ENCODE results near the gene POLR1D.
"Not testable (repeated sequence)": the region's sequence is repeated elsewhere in the genome, so short reads cannot be mapped to it uniquely, and the experiment has no call there.

POLR1D gene

GRCh38 chr13:27622102-27622820, 569 bp downstream of the POLR1D start:
- no peak for TF ChIP-seq ZNF274 (IDR thresholded peaks at IDR 0.05; ENCODE audit: low read depth, low read length)
- H3K4me3 ChIP-seq (ENCODE audit: low read length): peak overlapping the region; percentile 98

GRCh38 chr13:27622881-27623280, 1.2 kb downstream of the POLR1D start:
- no peak for TF ChIP-seq ZNF274 (IDR thresholded peaks at IDR 0.05; ENCODE audit: low read depth, low read length)
- peak overlapping the region; percentile 98 for H3K4me3 ChIP-seq (ENCODE audit: low read length)

GRCh38 chr13:27624071-27624470, 2.4 kb downstream of the POLR1D start:
- TF ChIP-seq ZNF274 (IDR thresholded peaks at IDR 0.05; ENCODE audit: low read depth, low read length): no peak
- no peak overlapping the region for H3K4me3 ChIP-seq (ENCODE audit: low read length)

GRCh38 chr13:27625839-27626238, 4.1 kb downstream of the POLR1D start:
- H3K4me3 ChIP-seq (ENCODE audit: low read length): no peak overlapping the region
- no peak for TF ChIP-seq ZNF274 (IDR thresholded peaks at IDR 0.05; ENCODE audit: low read depth, low read length)

- TF ChIP-seq ZNF274 (IDR thresholded peaks at IDR 0.05; ENCODE audit: low read depth, low read length): no peak
- no peak overlapping the region for H3K4me3 ChIP-seq (ENCODE audit: low read length)
Measured at GRCh38 chr13:27627380-27627779, 5.7 kb downstream of the POLR1D start.

GRCh38 chr13:27628081-27628480, 6.4 kb downstream of the POLR1D start:
- TF ChIP-seq ZNF274 (IDR thresholded peaks at IDR 0.05; ENCODE audit: low read depth, low read length): no peak

GRCh38 chr13:27628766-27629165, 7.1 kb downstream of the POLR1D start:
- H3K4me3 ChIP-seq (ENCODE audit: low read length): not testable (repeated sequence)

More at GRCh38 chr13:27628081-27628480, 6.4 kb downstream of the POLR1D start:
- no peak overlapping the region for H3K4me3 ChIP-seq (ENCODE audit: low read length)

- no peak overlapping the region for H3K4me3 ChIP-seq (ENCODE audit: low read length)
- TF ChIP-seq ZNF274 (IDR thresholded peaks at IDR 0.05; ENCODE audit: low read depth, low read length): no peak
Measured at GRCh38 chr13:27631156-27631555, 9.5 kb downstream of the POLR1D start.

- H3K4me3 ChIP-seq (ENCODE audit: low read length): no peak overlapping the region
- TF ChIP-seq ZNF274 (IDR thresholded peaks at IDR 0.05; ENCODE audit: low read depth, low read length): no peak
Measured at GRCh38 chr13:27631665-27632064, 10.0 kb downstream of the POLR1D start.

GRCh38 chr13:27632214-27632613, 10.5 kb downstream of the POLR1D start:
- H3K4me3 ChIP-seq (ENCODE audit: low read length): no peak overlapping the region
- TF ChIP-seq ZNF274 (IDR thresholded peaks at IDR 0.05; ENCODE audit: low read depth, low read length): no peak

GRCh38 chr13:27632648-27633047, 11.0 kb downstream of the POLR1D start:
- no peak for TF ChIP-seq ZNF274 (IDR thresholded peaks at IDR 0.05; ENCODE audit: low read depth, low read length)
- no peak overlapping the region for H3K4me3 ChIP-seq (ENCODE audit: low read length)

- no peak for TF ChIP-seq ZNF274 (IDR thresholded peaks at IDR 0.05; ENCODE audit: low read depth, low read length)
Measured at GRCh38 chr13:27634231-27634630, 12.5 kb downstream of the POLR1D start.

GRCh38 chr13:27634791-27635190, 13.1 kb downstream of the POLR1D start:
- no peak overlapping the region for H3K4me3 ChIP-seq (ENCODE audit: low read length)
- TF ChIP-seq ZNF274 (IDR thresholded peaks at IDR 0.05; ENCODE audit: low read depth, low read length): no peak

More at GRCh38 chr13:27634231-27634630, 12.5 kb downstream of the POLR1D start:
- H3K4me3 ChIP-seq (ENCODE audit: low read length): no peak overlapping the region

GRCh38 chr13:27635266-27635665, 13.6 kb downstream of the POLR1D start:
- no peak for TF ChIP-seq ZNF274 (IDR thresholded peaks at IDR 0.05; ENCODE audit: low read depth, low read length)
- no peak overlapping the region for H3K4me3 ChIP-seq (ENCODE audit: low read length)

- TF ChIP-seq ZNF274 (IDR thresholded peaks at IDR 0.05; ENCODE audit: low read depth, low read length): no peak
- H3K4me3 ChIP-seq (ENCODE audit: low read length): no peak overlapping the region
Measured at GRCh38 chr13:27636589-27637288, 15.0 kb downstream of the POLR1D start.
